DND-41 (cell line): ENCODE measurements around the gene FLVCR1.

ENCODE experiments used
- CTCF ChIP-seq: IDR thresholded peaks from 2 replicates; pipeline ENCODE4 v1.5.1; 2012; ENCODE audit warnings: borderline replicate concordance, low read length, moderate library complexity, mild to moderate bottlenecking; ENCODE audit not compliant: poor library complexity, severe bottlenecking; ENCODE audit errors: extremely low read depth
- EZH2 ChIP-seq: IDR thresholded peaks from 3 replicates; pipeline ENCODE4 v1.6.1; 2012; ENCODE audit warnings: borderline replicate concordance, low read depth, mild to moderate bottlenecking, moderate library complexity, low read length, inconsistent platforms; ENCODE audit not compliant: severe bottlenecking

- no peak for TF ChIP-seq EZH2
- no peak for TF ChIP-seq CTCF
Observed at GRCh38 chr1:212899845-212900244, 41.8 kb downstream of the FLVCR1 start.
